Measurements from ENCODE around the gene TBCEL. TPM values are rescaled to one million over a fixed set of nuclear protein-coding genes. Genes with fewer than 3 reads are reported as not detected.

TBCEL gene
- total and polyA plus RNA-seq, 7 donors = 2.9 to 19.2 (median 8.0) TPM

GRCh38 chr11:121055076-121055475 lies 31.2 kb downstream of the TBCEL start:
- intact Hi-C loops (cut with DNase I) = no loop called here
- ATAC-seq = no peak
- Histone ChIP-seq H3K9me3 (no peaks in the 10 kb centered on the region), H3K36me3 (ENCODE audit: insufficient read depth in 1 of 2, low read depth in 1 of 2) (peaks cover 0 to 61% of the 10 kb centered on the region in 2 donors), H3K27me3 (ENCODE audit: insufficient read depth in 3 of 3, low read length in 2 of 3) (no peaks in the 10 kb centered on the region), H3K4me3 (no peak overlapping the region), H3K27ac (no peak overlapping the region), H3K4me1 (no peaks in the 10 kb centered on the region)
- no peak for DNase-seq
- TF ChIP-seq CTCF (IDR thresholded peaks at IDR 0.05) = no peak
- 89 to 96% (median 92%) methylated on average over 3 of the region's 3 CpGs for WGBS, 3 donors

DNA sequence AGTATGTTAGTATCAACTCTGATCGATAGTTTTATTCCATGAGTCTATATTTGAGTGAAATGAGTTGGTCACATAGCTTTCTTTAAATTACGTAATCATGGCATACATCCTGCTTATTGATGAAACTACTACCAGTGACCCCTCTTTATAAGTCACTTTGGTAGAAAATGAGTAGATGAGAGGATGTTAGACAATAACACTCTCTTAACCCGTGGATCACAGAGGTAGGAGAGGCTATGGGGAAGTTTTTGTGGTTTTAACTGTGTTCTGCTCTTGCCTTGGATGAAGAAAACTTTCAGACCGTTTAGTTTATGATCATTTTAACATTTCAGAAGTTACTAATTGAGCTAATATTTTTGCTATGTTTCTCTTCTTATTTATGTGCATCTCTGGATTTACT lies 34.0 kb downstream of the TBCEL start:
- Histone ChIP-seq H3K9me3 (no peaks in the 10 kb centered on the region), H3K4me3 (no peak overlapping the region), H3K27ac (no peak overlapping the region), H3K36me3 (ENCODE audit: insufficient read depth in 1 of 2, low read depth in 1 of 2) (peaks cover 0 to 83% of the 10 kb centered on the region in 2 donors), H3K27me3 (ENCODE audit: insufficient read depth in 3 of 3, low read length in 2 of 3) (no peaks in the 10 kb centered on the region), H3K4me1 (no peaks in the 10 kb centered on the region)
- no peak for TF ChIP-seq CTCF (IDR thresholded peaks at IDR 0.05)
- intact Hi-C loops (cut with DNase I) = no loop called here
- ATAC-seq (no peak), DNase-seq (no peak)
- 88 to 90% (median 89%) methylated on average over 4 of the region's 4 CpGs for WGBS, 3 donors

GRCh38 chr11:121058941-121059340 lies 35.0 kb downstream of the TBCEL start:
- H3K27me3 ChIP-seq (ENCODE audit: insufficient read depth in 3 of 3, low read length in 2 of 3) = no peaks in the 10 kb centered on the region
- H3K4me1 ChIP-seq = no peaks in the 10 kb centered on the region
- WGBS, 3 donors = 88 to 96% (median 90%) methylated on average over 3 of the region's 3 CpGs
- no peak for ATAC-seq
- no peak for TF ChIP-seq CTCF (IDR thresholded peaks at IDR 0.05)
- H3K27ac ChIP-seq = no peak overlapping the region
- H3K36me3 ChIP-seq (ENCODE audit: insufficient read depth in 1 of 2, low read depth in 1 of 2) = peaks cover 0 to 73% of the 10 kb centered on the region in 2 donors
- DNase-seq = no peak
- H3K9me3 ChIP-seq = no peaks in the 10 kb centered on the region
- intact Hi-C loops (cut with DNase I) = no loop called here
- no peak overlapping the region for H3K4me3 ChIP-seq

DNA sequence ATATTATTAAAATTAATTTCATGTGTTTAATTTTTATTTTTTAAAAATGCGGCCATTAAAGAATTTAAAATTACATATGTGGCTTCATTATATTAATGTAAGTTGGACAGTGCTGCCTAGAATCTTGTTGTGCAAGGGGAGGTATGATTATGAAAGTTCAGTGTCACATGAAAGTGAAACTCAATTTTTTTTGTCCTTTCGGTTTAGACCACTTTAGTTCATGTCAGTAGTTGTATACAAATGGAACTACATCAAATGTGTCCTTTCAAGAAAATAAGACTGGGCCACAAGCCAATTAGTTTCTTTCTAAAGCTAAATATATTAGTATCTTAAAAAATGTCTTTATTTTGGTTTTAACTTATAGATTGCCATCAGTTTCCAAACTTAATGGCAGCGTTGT lies 35.7 kb downstream of the TBCEL start:
- no peaks in the 10 kb centered on the region for H3K9me3 ChIP-seq
- no peak for DNase-seq
- 90 to 93% (median 91%) methylated on average over 3 of the region's 3 CpGs for WGBS, 3 donors
- H3K4me1 ChIP-seq = no peaks in the 10 kb centered on the region
- no peak overlapping the region for H3K27ac ChIP-seq
- no peak overlapping the region for H3K4me3 ChIP-seq
- no peak for ATAC-seq
- intact Hi-C loops (cut with DNase I) = no loop called here
- H3K27me3 ChIP-seq (ENCODE audit: insufficient read depth in 3 of 3, low read length in 2 of 3) = no peaks in the 10 kb centered on the region
- TF ChIP-seq CTCF (IDR thresholded peaks at IDR 0.05) = no peak
- peaks cover 0 to 70% of the 10 kb centered on the region in 2 donors for H3K36me3 ChIP-seq (ENCODE audit: insufficient read depth in 1 of 2, low read depth in 1 of 2)

GRCh38 chr11:121063728-121064127 lies 39.8 kb downstream of the TBCEL start:
- no peaks in the 10 kb centered on the region for H3K9me3 ChIP-seq
- no peaks in the 10 kb centered on the region for H3K4me1 ChIP-seq
- peaks cover 0 to 40% of the 10 kb centered on the region in 2 donors for H3K36me3 ChIP-seq (ENCODE audit: insufficient read depth in 1 of 2, low read depth in 1 of 2)
- 87 to 91% (median 90%) methylated on average over 2 of the region's 2 CpGs for WGBS, 3 donors
- DNase-seq (no peak), ATAC-seq (no peak)
- H3K27ac ChIP-seq = no peak overlapping the region
- intact Hi-C loops (cut with DNase I) = no loop called here
- H3K27me3 ChIP-seq (ENCODE audit: insufficient read depth in 3 of 3, low read length in 2 of 3) = no peaks in the 10 kb centered on the region
- peak; percentile 22 for TF ChIP-seq CTCF (IDR thresholded peaks at IDR 0.05)
- H3K4me3 ChIP-seq = no peak overlapping the region

All from psoas muscle (tissue), 8 donors.